D721Med (cell line): ENCODE measurements around the gene PRKCZ.

ENCODE experiments used
- DNase-seq: peaks from one replicate; pipeline ENCODE4 v3.0.0; 2011; ENCODE audit warnings: low spot score; ENCODE audit not compliant: insufficient read length
- FAIRE-seq: peaks from 2 replicates; lab custom pipeline; 2011; peaks lifted over from hg19 to GRCh38; lab: Jason Lieb, UNC
- CTCF ChIP-seq: IDR thresholded peaks from 2 replicates; pipeline ENCODE4 v1.5.1; 2012; ENCODE audit warnings: mild to moderate bottlenecking, control low read depth; ENCODE audit not compliant: insufficient read depth; ENCODE audit errors: missing control alignments

The PRKCZ gene

GRCh38 chr1:2049718-2050431 is at the start of gene PRKCZ:
Gene PRKCZ (plus strand): TSS chr1:2050411. CDS start chr1:2050631, 220 bp downstream.
- no peak for TF ChIP-seq CTCF
- FAIRE-seq (no peak), DNase-seq (peak; percentile 51)

DNA sequence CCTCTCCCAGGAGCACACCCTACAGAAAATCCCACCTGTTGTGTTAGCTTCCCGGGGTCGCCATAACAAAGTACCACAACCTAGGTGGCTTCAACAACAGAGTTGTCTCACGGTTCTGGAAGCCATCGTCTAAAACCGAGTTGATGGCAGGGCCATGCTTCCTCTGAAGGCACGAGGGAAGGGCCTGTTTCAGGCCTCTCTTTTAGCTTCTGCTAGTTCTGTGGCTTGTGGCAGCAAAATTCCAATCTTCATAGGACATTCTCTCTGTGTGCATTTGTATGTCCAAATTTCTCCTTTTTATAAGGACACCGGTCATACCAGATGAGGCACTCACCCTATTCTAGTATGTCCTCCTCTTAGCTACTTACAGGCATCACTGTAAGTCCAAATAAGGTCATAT is 49.8 kb upstream of the PRKCZ start:
- no peak for TF ChIP-seq CTCF
- FAIRE-seq (no peak), DNase-seq (no peak)

DNA sequence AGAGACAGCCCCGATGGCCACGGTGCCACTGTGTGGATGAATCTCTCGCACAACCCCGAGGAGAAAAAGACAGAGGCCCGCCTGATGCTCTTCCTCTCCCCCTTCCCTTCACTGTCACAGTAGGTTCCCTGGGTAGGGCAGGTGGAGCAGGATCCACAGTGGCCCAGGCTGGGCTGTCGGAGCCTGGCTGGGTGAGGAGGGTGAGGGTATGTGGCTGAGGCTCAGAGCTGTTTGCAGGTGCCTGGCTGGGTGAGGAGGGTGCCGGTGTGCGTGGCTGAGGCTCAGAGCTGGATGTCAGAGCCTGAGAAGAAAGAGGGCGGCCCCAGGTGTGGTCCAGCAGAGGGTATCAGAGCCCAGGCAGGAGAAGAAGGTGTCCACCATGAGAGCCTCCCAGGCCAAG is 49.4 kb upstream of the PRKCZ start:
- FAIRE-seq (no peak), DNase-seq (no peak)
- no peak for TF ChIP-seq CTCF

DNA sequence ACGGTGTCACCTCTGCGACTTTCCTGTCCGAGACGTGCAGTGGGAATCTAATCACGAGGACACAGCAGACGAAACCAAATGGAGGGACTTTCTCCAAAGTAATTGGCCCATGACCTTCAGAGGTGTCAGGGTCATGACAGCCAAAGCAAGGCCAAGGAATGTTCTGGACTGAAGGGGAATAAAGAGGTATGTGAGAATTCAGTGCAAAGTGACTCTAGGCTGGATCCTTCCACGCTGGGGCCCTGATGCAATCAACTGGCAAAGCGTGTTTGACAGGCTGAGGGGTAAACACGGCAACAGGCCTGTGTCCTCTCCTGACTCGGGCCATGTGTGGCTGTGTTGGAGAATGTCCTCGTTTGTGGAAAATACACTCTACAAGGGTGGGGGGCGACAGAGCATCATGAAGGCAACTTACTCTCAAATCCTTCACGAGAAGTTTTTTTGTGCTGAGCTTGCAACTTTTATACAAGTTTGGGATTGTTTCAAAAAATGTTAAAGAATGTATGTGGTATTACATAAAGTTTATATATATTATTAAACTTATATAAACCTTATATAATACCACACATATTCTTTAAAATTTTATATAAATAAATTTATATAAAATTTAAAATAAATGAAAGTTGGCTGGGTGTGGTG is 48.3 kb upstream of the PRKCZ start:
- FAIRE-seq (no peak), DNase-seq (no peak)
- TF ChIP-seq CTCF = no peak

- no peak for FAIRE-seq
- TF ChIP-seq CTCF = no peak
- peak; percentile 77 for DNase-seq
Measured at GRCh38 chr1:2003541-2004131, 46.6 kb upstream of the PRKCZ start, which contains the start of gene CFAP74. Gene CFAP74 (minus strand): TSS chr1:2003786. CDS start chr1:1990956, 12,830 bp downstream.

GRCh38 chr1:2004856-2005255 is 45.4 kb upstream of the PRKCZ start:
- TF ChIP-seq CTCF = no peak
- DNase-seq = no peak
- no peak for FAIRE-seq
